Measurements from ENCODE around the gene SARS2. TPM values are rescaled to one million over a fixed set of nuclear protein-coding genes. Genes with fewer than 3 reads are reported as not detected.

Gene SARS2
- total RNA-seq, 2 donors from 2014 or later, result 23.3 to 57.5 TPM

GRCh38 chr19:38912600-38913514 is 17.7 kb downstream of the SARS2 start:
- H3K36me3 ChIP-seq, result no peaks in the 10 kb centered on the region
- no peak for DNase-seq (ENCODE audit: low spot score)
- no peaks in the 10 kb centered on the region for H3K4me1 ChIP-seq (replicated peaks)
- no peaks in the 10 kb centered on the region for H3K9me3 ChIP-seq
- TF ChIP-seq CTCF (IDR thresholded peaks at IDR 0.05), result no peak
- TF ChIP-seq POLR2AphosphoS5 (IDR thresholded peaks at IDR 0.05), result no peak
- TF ChIP-seq POLR2A (IDR thresholded peaks at IDR 0.05), result no peak
- intact Hi-C loops (cut with DNase I), result no loop called here
- H3K27me3 ChIP-seq (replicated peaks; ENCODE audit: insufficient read depth), result peaks cover 12% of the 10 kb centered on the region
- 71% methylated on average over 12 of the region's 12 CpGs for WGBS
- no peak overlapping the region for H3K4me3 ChIP-seq
- H3K27ac ChIP-seq, result no peak overlapping the region

GRCh38 chr19:38911388-38912001 is 19.1 kb downstream of the SARS2 start:
- no peak overlapping the region for H3K4me3 ChIP-seq
- no peak overlapping the region for H3K27ac ChIP-seq
- WGBS, result 47% methylated on average over 15 of the region's 16 CpGs
- DNase-seq (ENCODE audit: low spot score), result no peak
- TF ChIP-seq CTCF (IDR thresholded peaks at IDR 0.05), result no peak
- no peak for TF ChIP-seq POLR2AphosphoS5 (IDR thresholded peaks at IDR 0.05)
- TF ChIP-seq POLR2A (IDR thresholded peaks at IDR 0.05), result no peak
- H3K9me3 ChIP-seq, result no peaks in the 10 kb centered on the region
- H3K27me3 ChIP-seq (replicated peaks; ENCODE audit: insufficient read depth), result peaks cover 12% of the 10 kb centered on the region
- intact Hi-C loops (cut with DNase I), result no loop called here
- H3K4me1 ChIP-seq (replicated peaks), result no peaks in the 10 kb centered on the region
- peaks cover 0 to 4% of the 10 kb centered on the region in 2 donors for H3K36me3 ChIP-seq

- Histone ChIP-seq H3K36me3 (peaks cover 0 to 4% of the 10 kb centered on the region in 2 donors), H3K4me1 (replicated peaks) (no peaks in the 10 kb centered on the region), H3K27me3 (replicated peaks; ENCODE audit: insufficient read depth) (peaks cover 12% of the 10 kb centered on the region), H3K4me3 (no peak overlapping the region), H3K9me3 (no peaks in the 10 kb centered on the region), H3K27ac (no peak overlapping the region)
- 84% methylated on average over 12 of the region's 12 CpGs for WGBS
- TF ChIP-seq POLR2AphosphoS5 (IDR thresholded peaks at IDR 0.05) (no peak), CTCF (IDR thresholded peaks at IDR 0.05) (no peak), POLR2A (IDR thresholded peaks at IDR 0.05) (no peak)
- DNase-seq (ENCODE audit: low spot score), result no peak
- intact Hi-C loops (cut with DNase I), result no loop called here
Measured at GRCh38 chr19:38910488-38910887, 20.1 kb downstream of the SARS2 start.

DNA sequence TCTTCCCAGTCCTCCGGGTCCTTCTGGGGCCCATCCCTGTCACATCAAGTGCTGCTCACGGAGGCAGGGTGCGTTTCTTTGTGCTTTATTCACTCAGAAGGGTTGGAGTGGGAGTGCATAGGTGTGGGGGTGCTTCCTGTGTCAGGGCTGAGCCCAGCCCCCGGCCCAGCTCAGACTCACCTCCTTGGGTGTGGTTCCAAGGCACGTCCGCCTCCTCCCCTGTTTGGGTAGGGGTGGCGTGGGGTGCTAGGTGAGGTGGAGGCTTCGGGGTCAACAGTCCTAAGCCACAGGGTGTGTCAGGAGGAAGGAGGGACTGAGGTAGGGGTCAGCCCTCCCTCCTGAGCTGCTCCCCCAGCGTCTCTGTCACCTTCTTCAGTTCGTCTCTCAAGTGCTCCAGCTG is 21.7 kb downstream of the SARS2 start:
- H3K36me3 ChIP-seq, result peaks cover 4 to 8% of the 10 kb centered on the region in 2 donors
- no peak overlapping the region for H3K4me3 ChIP-seq
- H3K4me1 ChIP-seq (replicated peaks), result no peaks in the 10 kb centered on the region
- WGBS, result 77% methylated on average over 10 of the region's 10 CpGs
- peaks cover 12% of the 10 kb centered on the region for H3K27me3 ChIP-seq (replicated peaks; ENCODE audit: insufficient read depth)
- no peak for DNase-seq (ENCODE audit: low spot score)
- intact Hi-C loops (cut with DNase I), result no loop called here
- TF ChIP-seq CTCF (IDR thresholded peaks at IDR 0.05) (no peak), POLR2AphosphoS5 (IDR thresholded peaks at IDR 0.05) (no peak), POLR2A (IDR thresholded peaks at IDR 0.05) (no peak)
- H3K27ac ChIP-seq, result no peak overlapping the region
- no peaks in the 10 kb centered on the region for H3K9me3 ChIP-seq

Measured in prostate gland (tissue), 2 donors.